ENCODE results near the gene ARSG. TPM values are rescaled to one million over a fixed set of nuclear protein-coding genes. Genes with fewer than 3 reads are reported as not detected.
A peak's percentile ranks its signal among the peaks of the same experiment; 100 is the strongest.

The ARSG gene
- total and polyA plus RNA-seq, 10 of the 15 experiments (the other 5 are each of a cell fraction or from before 2014, with no cell fraction given) = 2.9 to 13.5 (median 7.6) TPM

DNA sequence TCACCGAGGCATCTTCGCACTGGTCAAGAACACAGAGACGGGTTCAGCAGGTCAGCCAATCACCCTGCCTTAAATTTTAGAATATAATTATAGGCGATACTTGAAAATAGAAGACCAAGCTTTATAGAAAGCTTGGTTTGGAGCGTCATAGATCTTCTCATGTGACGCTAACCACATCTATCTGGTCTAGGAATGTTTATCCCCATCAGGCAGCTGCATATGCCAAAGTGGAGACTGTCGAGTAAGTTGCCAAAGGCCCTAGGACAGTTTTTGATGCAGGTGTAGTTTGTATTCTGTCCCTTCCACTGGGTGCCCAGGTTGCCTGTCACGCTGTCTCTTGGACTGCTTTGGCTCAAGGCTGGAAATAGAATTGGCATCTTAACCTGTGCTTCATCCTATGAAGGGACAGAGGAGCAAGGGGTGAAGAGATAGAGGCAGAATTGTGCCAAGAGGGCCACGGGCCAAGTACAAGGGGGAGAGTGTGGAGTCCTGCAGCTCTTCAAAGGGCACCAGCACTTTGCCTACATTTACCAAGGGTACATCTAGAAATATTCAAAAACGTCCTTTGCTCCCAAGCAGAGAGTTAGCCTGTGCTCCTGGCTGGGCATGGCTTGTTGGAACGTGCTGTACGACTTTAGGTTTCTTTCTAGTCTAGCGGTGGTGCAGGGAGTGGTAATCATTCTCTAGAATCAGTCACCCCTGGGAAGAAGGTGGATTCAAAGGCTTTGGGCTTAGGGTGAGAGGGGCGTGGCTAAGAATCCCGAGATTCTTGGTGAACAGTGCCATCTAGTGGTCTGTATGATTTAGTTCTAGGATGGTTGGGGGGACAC is 171.3 kb downstream of the ARSG start (continued):
- TF ChIP-seq YY1 (IDR thresholded peaks at IDR 0.05; ENCODE audit: low read depth, low read length) (no peak), ZNF24 (IDR thresholded peaks at IDR 0.05) (no peak), RFX5 (IDR thresholded peaks at IDR 0.05; ENCODE audit: low read depth, low read length) (no peak), PAX5 (IDR thresholded peaks at IDR 0.05; ENCODE audit: borderline replicate concordance, low read depth, low read length) (no peak), POLR2A (IDR thresholded peaks at IDR 0.05; ENCODE audit: low read depth, low read length) (no peak), MTA2 (IDR thresholded peaks at IDR 0.05; ENCODE audit: low read depth) (no peak), ZSCAN29 (IDR thresholded peaks at IDR 0.05) (no peak), HDAC2 (IDR thresholded peaks at IDR 0.05) (no peak), RB1 (IDR thresholded peaks at IDR 0.05; ENCODE audit: borderline replicate concordance) (peak; percentile 34; the same call in 1 of the 2 replicates), FOS (IDR thresholded peaks at IDR 0.05; ENCODE audit: borderline replicate concordance, extremely low read depth, insufficient read length) (no peak), SRF (IDR thresholded peaks at IDR 0.05; ENCODE audit: low read depth in 2 of 2, low read length in 2 of 2) (no peak)
- TF ChIP-seq, protein P1, sequence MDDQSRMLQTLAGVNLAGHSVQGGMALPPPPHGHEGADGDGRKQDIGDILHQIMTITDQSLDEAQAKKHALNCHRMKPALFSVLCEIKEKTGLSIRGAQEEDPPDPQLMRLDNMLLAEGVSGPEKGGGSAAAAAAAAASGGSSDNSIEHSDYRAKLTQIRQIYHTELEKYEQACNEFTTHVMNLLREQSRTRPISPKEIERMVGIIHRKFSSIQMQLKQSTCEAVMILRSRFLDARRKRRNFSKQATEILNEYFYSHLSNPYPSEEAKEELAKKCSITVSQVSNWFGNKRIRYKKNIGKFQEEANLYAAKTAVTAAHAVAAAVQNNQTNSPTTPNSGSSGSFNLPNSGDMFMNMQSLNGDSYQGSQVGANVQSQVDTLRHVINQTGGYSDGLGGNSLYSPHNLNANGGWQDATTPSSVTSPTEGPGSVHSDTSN (IDR thresholded peaks at IDR 0.05; ENCODE audit: insufficient replicate concordance, low read depth, low read length) = no peak
- TF ChIP-seq, protein P2, sequence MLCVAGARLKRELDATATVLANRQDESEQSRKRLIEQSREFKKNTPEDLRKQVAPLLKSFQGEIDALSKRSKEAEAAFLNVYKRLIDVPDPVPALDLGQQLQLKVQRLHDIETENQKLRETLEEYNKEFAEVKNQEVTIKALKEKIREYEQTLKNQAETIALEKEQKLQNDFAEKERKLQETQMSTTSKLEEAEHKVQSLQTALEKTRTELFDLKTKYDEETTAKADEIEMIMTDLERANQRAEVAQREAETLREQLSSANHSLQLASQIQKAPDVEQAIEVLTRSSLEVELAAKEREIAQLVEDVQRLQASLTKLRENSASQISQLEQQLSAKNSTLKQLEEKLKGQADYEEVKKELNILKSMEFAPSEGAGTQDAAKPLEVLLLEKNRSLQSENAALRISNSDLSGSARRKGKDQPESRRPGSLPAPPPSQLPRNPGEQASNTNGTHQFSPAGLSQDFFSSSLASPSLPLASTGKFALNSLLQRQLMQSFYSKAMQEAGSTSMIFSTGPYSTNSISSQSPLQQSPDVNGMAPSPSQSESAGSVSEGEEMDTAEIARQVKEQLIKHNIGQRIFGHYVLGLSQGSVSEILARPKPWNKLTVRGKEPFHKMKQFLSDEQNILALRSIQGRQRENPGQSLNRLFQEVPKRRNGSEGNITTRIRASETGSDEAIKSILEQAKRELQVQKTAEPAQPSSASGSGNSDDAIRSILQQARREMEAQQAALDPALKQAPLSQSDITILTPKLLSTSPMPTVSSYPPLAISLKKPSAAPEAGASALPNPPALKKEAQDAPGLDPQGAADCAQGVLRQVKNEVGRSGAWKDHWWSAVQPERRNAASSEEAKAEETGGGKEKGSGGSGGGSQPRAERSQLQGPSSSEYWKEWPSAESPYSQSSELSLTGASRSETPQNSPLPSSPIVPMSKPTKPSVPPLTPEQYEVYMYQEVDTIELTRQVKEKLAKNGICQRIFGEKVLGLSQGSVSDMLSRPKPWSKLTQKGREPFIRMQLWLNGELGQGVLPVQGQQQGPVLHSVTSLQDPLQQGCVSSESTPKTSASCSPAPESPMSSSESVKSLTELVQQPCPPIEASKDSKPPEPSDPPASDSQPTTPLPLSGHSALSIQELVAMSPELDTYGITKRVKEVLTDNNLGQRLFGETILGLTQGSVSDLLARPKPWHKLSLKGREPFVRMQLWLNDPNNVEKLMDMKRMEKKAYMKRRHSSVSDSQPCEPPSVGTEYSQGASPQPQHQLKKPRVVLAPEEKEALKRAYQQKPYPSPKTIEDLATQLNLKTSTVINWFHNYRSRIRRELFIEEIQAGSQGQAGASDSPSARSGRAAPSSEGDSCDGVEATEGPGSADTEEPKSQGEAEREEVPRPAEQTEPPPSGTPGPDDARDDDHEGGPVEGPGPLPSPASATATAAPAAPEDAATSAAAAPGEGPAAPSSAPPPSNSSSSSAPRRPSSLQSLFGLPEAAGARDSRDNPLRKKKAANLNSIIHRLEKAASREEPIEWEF (IDR thresholded peaks at IDR 0.05; ENCODE audit: insufficient replicate concordance, low read depth, low read length) = no peak
- TF ChIP-seq, protein P3, sequence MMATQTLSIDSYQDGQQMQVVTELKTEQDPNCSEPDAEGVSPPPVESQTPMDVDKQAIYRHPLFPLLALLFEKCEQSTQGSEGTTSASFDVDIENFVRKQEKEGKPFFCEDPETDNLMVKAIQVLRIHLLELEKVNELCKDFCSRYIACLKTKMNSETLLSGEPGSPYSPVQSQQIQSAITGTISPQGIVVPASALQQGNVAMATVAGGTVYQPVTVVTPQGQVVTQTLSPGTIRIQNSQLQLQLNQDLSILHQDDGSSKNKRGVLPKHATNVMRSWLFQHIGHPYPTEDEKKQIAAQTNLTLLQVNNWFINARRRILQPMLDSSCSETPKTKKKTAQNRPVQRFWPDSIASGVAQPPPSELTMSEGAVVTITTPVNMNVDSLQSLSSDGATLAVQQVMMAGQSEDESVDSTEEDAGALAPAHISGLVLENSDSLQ (IDR thresholded peaks at IDR 0.05) = 0 out of 2 replicates have a peak, but pooled peaks have one; percentile 23
- TF ChIP-seq, protein P4, sequence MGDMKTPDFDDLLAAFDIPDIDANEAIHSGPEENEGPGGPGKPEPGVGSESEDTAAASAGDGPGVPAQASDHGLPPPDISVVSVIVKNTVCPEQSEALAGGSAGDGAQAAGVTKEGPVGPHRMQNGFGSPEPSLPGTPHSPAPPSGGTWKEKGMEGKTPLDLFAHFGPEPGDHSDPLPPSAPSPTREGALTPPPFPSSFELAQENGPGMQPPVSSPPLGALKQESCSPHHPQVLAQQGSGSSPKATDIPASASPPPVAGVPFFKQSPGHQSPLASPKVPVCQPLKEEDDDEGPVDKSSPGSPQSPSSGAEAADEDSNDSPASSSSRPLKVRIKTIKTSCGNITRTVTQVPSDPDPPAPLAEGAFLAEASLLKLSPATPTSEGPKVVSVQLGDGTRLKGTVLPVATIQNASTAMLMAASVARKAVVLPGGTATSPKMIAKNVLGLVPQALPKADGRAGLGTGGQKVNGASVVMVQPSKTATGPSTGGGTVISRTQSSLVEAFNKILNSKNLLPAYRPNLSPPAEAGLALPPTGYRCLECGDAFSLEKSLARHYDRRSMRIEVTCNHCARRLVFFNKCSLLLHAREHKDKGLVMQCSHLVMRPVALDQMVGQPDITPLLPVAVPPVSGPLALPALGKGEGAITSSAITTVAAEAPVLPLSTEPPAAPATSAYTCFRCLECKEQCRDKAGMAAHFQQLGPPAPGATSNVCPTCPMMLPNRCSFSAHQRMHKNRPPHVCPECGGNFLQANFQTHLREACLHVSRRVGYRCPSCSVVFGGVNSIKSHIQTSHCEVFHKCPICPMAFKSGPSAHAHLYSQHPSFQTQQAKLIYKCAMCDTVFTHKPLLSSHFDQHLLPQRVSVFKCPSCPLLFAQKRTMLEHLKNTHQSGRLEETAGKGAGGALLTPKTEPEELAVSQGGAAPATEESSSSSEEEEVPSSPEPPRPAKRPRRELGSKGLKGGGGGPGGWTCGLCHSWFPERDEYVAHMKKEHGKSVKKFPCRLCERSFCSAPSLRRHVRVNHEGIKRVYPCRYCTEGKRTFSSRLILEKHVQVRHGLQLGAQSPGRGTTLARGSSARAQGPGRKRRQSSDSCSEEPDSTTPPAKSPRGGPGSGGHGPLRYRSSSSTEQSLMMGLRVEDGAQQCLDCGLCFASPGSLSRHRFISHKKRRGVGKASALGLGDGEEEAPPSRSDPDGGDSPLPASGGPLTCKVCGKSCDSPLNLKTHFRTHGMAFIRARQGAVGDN (IDR thresholded peaks at IDR 0.05) = no peak
